Right atrium auricular region (tissue), 2 donors: ENCODE data around the gene CDR2. TPM values are rescaled to one million over a fixed set of nuclear protein-coding genes. Genes with fewer than 3 reads are reported as not detected.

Source experiments
- DNase-seq: peaks from one replicate; pipeline ENCODE4 v3.0.0-alpha.2; 2019; ENCODE audit warnings: low spot score
- H3K27ac ChIP-seq, 2 donors: fragments of 200-600 bp; sonication (generic); 1 replicate in 1 of 2; 2 replicates in 1 of 2; pipeline ENCODE4 v1.5.1; 2016 to 2019
- H3K27me3 ChIP-seq, 2 donors: fragments of 200-600 bp; sonication (generic); one replicate each; pipeline versions ENCODE4 v1.5.1 to v1.6.0; 2017 to 2019
- H3K36me3 ChIP-seq: fragments of 200-600 bp; sonication (generic); one replicate; pipeline ENCODE4 v1.5.1; 2016
- H3K4me1 ChIP-seq, 2 donors: fragments of 200-600 bp; sonication (generic); one replicate each; pipeline versions ENCODE4 v1.5.1 to v1.6.0; 2017 to 2019
- H3K4me3 ChIP-seq, 2 donors: fragments of 200-600 bp; sonication (generic); 1 replicate in 1 of 2; 2 replicates in 1 of 2; pipeline ENCODE4 v1.5.1; 2017 to 2019; ENCODE audit warnings: mild to moderate bottlenecking in 1 of 2, moderate library complexity in 1 of 2
- H3K9me3 ChIP-seq, 2 donors: fragments of 200-600 bp; sonication (generic); one replicate each; pipeline ENCODE4 v1.5.1; 2019
- CTCF ChIP-seq, 2 donors: fragments of 200-600 bp; sonication (generic); IDR thresholded peaks; one replicate each; pipeline ENCODE4 v1.5.1; 2019; ENCODE audit warnings: antibody characterized with exemption in 2 of 2
- total RNA-seq, 2 donors: library from RNA; depleted of rRNA; stranded (reverse); fragments of >200 nt; gene quantifications; one replicate each; pipeline ENCODE4 v1.1.0, GENCODE V29; 2016

The CDR2 gene
- total RNA-seq, 2 donors from 2014 or later = 7.2 to 16.1 TPM

GRCh38 chr16:22347100-22347820 lies 27.2 kb downstream of the CDR2 start:
- Histone ChIP-seq H3K4me3 (no peak overlapping the region), H3K27ac (no peak overlapping the region), H3K27me3 (no peaks in the 10 kb centered on the region), H3K36me3 (peaks cover 41% of the 10 kb centered on the region), H3K4me1 (no peaks in the 10 kb centered on the region), H3K9me3 (no peaks in the 10 kb centered on the region)
- TF ChIP-seq CTCF (IDR thresholded peaks at IDR 0.05) = no peak
- DNase-seq = no peak

- no peaks in the 10 kb centered on the region for H3K27me3 ChIP-seq
- DNase-seq = no peak
- no peak overlapping the region for H3K4me3 ChIP-seq
- no peaks in the 10 kb centered on the region for H3K9me3 ChIP-seq
- H3K4me1 ChIP-seq = no peaks in the 10 kb centered on the region
- peaks cover 41% of the 10 kb centered on the region for H3K36me3 ChIP-seq
- no peak overlapping the region for H3K27ac ChIP-seq
- TF ChIP-seq CTCF (IDR thresholded peaks at IDR 0.05) = no peak
These were observed 27.9 kb downstream of the CDR2 start for GRCh38 chr16:22346483-22346882.

- Histone ChIP-seq H3K36me3 (peaks cover 14% of the 10 kb centered on the region), H3K4me1 (no peaks in the 10 kb centered on the region), H3K27ac (no peak overlapping the region), H3K9me3 (peaks cover under 1 to 12% of the 10 kb centered on the region in 2 donors), H3K27me3 (no peaks in the 10 kb centered on the region), H3K4me3 (no peak overlapping the region)
- no peak for DNase-seq
- no peak for TF ChIP-seq CTCF (IDR thresholded peaks at IDR 0.05)
These were observed 32.3 kb downstream of the CDR2 start for GRCh38 chr16:22342082-22342481.

GRCh38 chr16:22340945-22341344 lies 33.5 kb downstream of the CDR2 start:
- TF ChIP-seq CTCF (IDR thresholded peaks at IDR 0.05) = no peak
- Histone ChIP-seq H3K36me3 (peaks cover 11% of the 10 kb centered on the region), H3K4me1 (no peaks in the 10 kb centered on the region), H3K27me3 (no peaks in the 10 kb centered on the region), H3K4me3 (no peak overlapping the region), H3K9me3 (peaks cover 5 to 21% of the 10 kb centered on the region in 2 donors), H3K27ac (no peak overlapping the region)
- no peak for DNase-seq

- H3K36me3 ChIP-seq = peaks cover 34% of the 10 kb centered on the region
- peaks cover 5 to 21% of the 10 kb centered on the region in 2 donors for H3K9me3 ChIP-seq
- no peaks in the 10 kb centered on the region for H3K4me1 ChIP-seq
- no peak for TF ChIP-seq CTCF (IDR thresholded peaks at IDR 0.05)
- H3K4me3 ChIP-seq = no peak overlapping the region
- no peak for DNase-seq
- no peaks in the 10 kb centered on the region for H3K27me3 ChIP-seq
- H3K27ac ChIP-seq = no peak overlapping the region
These were observed 36.4 kb downstream of the CDR2 start for GRCh38 chr16:22337849-22338635.
